Right atrium auricular region (tissue), 2 donors: Measurements from ENCODE around the gene MSTN. TPM values are rescaled to one million over a fixed set of nuclear protein-coding genes. Genes with fewer than 3 reads are reported as not detected.

Source experiments
- DNase-seq: peaks from one replicate; pipeline ENCODE4 v3.0.0-alpha.2; 2019; ENCODE audit warnings: low spot score
- H3K27ac ChIP-seq, 2 donors: fragments of 200-600 bp; sonication (generic); 1 replicate in 1 of 2; 2 replicates in 1 of 2; pipeline ENCODE4 v1.5.1; 2016 to 2019
- H3K27me3 ChIP-seq, 2 donors: fragments of 200-600 bp; sonication (generic); one replicate each; pipeline versions ENCODE4 v1.5.1 to v1.6.0; 2017 to 2019
- H3K36me3 ChIP-seq: fragments of 200-600 bp; sonication (generic); one replicate; pipeline ENCODE4 v1.5.1; 2016
- H3K4me1 ChIP-seq, 2 donors: fragments of 200-600 bp; sonication (generic); one replicate each; pipeline versions ENCODE4 v1.5.1 to v1.6.0; 2017 to 2019
- H3K4me3 ChIP-seq, 2 donors: fragments of 200-600 bp; sonication (generic); 1 replicate in 1 of 2; 2 replicates in 1 of 2; pipeline ENCODE4 v1.5.1; 2017 to 2019; ENCODE audit warnings: mild to moderate bottlenecking in 1 of 2, moderate library complexity in 1 of 2
- H3K9me3 ChIP-seq, 2 donors: fragments of 200-600 bp; sonication (generic); one replicate each; pipeline ENCODE4 v1.5.1; 2019
- CTCF ChIP-seq, 2 donors: fragments of 200-600 bp; sonication (generic); IDR thresholded peaks; one replicate each; pipeline ENCODE4 v1.5.1; 2019; ENCODE audit warnings: antibody characterized with exemption in 2 of 2
- total RNA-seq, 2 donors: library from RNA; depleted of rRNA; stranded (reverse); fragments of >200 nt; gene quantifications; one replicate each; pipeline ENCODE4 v1.1.0, GENCODE V29; 2016

MSTN gene
- total RNA-seq, 2 donors from 2014 or later, result 0.12 to 0.19 TPM

DNA sequence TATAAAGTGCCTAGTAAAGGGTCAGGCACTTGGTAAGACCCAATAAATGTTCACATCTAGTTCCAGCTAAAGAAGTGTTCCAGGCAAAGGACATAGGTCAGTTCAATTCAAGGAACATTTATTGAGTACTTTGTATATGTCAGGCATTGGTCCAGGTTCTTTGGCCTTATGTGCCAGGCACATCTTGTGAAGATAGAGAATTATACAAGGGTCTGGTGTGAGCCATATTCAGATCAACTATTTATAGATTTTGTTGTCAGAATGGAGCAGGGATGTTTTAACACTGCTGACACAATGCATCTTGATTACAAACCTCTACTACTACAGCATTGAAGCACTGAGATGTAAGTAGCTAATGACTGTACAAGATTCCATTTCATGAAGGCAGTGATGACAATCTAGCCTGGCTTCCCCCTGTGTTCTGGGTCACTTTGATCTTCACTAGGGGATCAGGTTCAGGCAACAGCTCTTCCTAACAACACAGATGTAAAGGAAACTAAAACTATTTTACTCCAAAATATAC is 18.1 kb upstream of the MSTN start:
- Histone ChIP-seq H3K4me3 (no peak overlapping the region), H3K27ac (no peak overlapping the region), H3K4me1 (no peaks in the 10 kb centered on the region), H3K27me3 (no peaks in the 10 kb centered on the region), H3K36me3 (no peaks in the 10 kb centered on the region), H3K9me3 (peaks cover 0 to 6% of the 10 kb centered on the region in 2 donors)
- no peak for TF ChIP-seq CTCF (IDR thresholded peaks at IDR 0.05)
- DNase-seq, result no peak

DNA sequence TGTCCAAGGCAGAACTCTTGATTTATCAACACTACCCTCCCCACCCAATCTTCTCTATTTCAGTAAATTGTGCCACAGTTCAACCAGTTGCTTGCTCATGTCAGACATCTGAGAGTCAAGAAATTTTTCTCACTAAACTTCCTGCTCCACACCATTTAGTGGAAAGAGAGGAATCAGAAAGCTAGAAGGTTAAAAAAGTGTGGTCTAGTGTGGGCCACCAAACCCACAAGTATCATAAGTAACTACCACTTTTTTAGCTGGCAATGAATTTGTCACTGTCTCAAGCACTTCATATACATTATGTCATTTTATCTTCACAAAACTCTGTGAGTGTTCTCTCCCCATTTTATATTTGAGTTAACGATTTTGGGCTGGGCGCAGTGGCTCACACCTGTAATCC is 16.6 kb upstream of the MSTN start:
- Histone ChIP-seq H3K36me3 (no peaks in the 10 kb centered on the region), H3K4me3 (no peak overlapping the region)
- TF ChIP-seq CTCF (IDR thresholded peaks at IDR 0.05), result no peak

DNA sequence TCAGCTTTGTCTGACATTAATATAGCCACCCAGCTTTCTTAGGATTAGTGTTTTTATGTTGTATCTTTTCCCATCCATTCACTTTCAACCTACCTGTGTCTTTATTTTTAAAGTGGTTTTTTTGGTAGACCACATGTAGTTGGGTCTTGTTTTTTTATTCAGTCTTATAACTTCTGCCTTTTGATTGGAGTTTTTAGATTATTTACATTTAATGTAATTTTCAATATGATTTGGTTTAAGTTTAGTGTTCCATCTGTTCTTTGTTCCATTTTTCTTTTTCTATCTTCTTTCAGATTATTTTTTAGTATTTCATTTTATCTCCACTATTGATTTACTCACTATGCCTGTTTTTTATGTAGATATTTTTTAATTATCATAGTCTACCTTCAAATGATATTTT is 13.1 kb upstream of the MSTN start:
- Histone ChIP-seq H3K9me3 (peaks cover 0 to 13% of the 10 kb centered on the region in 2 donors), H3K4me1 (no peaks in the 10 kb centered on the region), H3K4me3 (no peak overlapping the region), H3K27me3 (no peaks in the 10 kb centered on the region), H3K27ac (no peak overlapping the region), H3K36me3 (no peaks in the 10 kb centered on the region)
- no peak for DNase-seq
- TF ChIP-seq CTCF (IDR thresholded peaks at IDR 0.05), result no peak

More for the DNA sequence above, 16.6 kb upstream of the MSTN start:
- peaks cover 0 to 13% of the 10 kb centered on the region in 2 donors for H3K9me3 ChIP-seq
- DNase-seq, result no peak
- H3K27ac ChIP-seq, result no peak overlapping the region
- H3K27me3 ChIP-seq, result no peaks in the 10 kb centered on the region
- H3K4me1 ChIP-seq, result no peaks in the 10 kb centered on the region

- Histone ChIP-seq H3K27me3 (no peaks in the 10 kb centered on the region), H3K27ac (no peak overlapping the region), H3K36me3 (no peaks in the 10 kb centered on the region), H3K4me3 (no peak overlapping the region), H3K4me1 (no peaks in the 10 kb centered on the region), H3K9me3 (peaks cover 0 to 2% of the 10 kb centered on the region in 2 donors)
- TF ChIP-seq CTCF (IDR thresholded peaks at IDR 0.05), result peak; percentile 20 to 63
- no peak for DNase-seq
Observed at GRCh38 chr2:190069936-190070696, 7.6 kb upstream of the MSTN start.

DNA sequence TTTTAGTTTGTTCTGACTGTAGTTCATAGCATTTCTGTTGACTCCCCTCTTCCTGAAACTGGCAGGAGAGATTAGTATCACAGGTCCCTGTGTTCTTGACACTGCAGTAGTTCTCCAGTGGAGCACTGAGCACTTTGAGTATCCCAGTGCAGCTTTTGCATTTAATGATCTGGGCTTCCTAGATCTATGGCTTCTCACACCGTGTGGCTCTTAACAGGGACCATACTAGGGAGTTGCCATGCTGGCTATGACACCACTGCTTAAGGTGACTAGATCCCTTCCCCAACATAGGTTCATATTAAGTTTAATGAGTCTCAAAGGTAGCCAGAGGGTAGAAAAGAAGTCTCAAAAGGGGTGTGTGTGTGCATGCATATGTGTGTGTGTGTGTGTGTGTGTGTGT is 6.2 kb upstream of the MSTN start:
- Histone ChIP-seq H3K27ac (no peak overlapping the region), H3K4me3 (no peak overlapping the region), H3K9me3 (no peaks in the 10 kb centered on the region), H3K36me3 (no peaks in the 10 kb centered on the region), H3K4me1 (no peaks in the 10 kb centered on the region), H3K27me3 (no peaks in the 10 kb centered on the region)
- no peak for TF ChIP-seq CTCF (IDR thresholded peaks at IDR 0.05)
- no peak for DNase-seq
